ENCODE data around the gene MAT1A. TPM values are rescaled to one million over a fixed set of nuclear protein-coding genes. Genes with fewer than 3 reads are reported as not detected.

The MAT1A gene
- total and polyA plus RNA-seq, 2 of the 13 experiments (the other 11 are each of a cell fraction or from before 2014, with no cell fraction given): 57.1 to 76.9 TPM

DNA sequence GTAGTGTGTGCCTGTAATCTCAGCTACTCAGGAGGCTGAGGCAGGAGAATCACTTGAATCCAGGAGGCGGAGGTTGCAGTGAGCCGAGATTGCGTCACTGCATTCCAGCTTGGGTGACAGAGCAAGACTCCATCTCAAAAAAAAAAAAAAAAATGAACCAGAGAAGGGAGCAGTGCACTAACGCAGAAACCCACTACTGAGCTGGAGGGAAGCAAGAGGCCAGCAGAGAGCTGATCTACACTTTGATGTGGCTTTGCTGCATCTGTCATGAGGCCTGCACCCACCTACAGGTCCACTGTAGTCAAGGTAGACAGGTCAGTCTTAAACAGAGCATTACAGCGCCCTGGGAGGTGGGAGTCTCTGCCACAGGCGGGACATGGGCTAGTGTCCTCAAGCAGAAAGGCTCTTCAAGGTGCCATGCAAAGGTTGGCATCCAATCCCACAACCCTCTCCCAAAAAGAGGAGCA lies 30.0 kb downstream of the MAT1A start (continued):
- TF ChIP-seq, protein P1, sequence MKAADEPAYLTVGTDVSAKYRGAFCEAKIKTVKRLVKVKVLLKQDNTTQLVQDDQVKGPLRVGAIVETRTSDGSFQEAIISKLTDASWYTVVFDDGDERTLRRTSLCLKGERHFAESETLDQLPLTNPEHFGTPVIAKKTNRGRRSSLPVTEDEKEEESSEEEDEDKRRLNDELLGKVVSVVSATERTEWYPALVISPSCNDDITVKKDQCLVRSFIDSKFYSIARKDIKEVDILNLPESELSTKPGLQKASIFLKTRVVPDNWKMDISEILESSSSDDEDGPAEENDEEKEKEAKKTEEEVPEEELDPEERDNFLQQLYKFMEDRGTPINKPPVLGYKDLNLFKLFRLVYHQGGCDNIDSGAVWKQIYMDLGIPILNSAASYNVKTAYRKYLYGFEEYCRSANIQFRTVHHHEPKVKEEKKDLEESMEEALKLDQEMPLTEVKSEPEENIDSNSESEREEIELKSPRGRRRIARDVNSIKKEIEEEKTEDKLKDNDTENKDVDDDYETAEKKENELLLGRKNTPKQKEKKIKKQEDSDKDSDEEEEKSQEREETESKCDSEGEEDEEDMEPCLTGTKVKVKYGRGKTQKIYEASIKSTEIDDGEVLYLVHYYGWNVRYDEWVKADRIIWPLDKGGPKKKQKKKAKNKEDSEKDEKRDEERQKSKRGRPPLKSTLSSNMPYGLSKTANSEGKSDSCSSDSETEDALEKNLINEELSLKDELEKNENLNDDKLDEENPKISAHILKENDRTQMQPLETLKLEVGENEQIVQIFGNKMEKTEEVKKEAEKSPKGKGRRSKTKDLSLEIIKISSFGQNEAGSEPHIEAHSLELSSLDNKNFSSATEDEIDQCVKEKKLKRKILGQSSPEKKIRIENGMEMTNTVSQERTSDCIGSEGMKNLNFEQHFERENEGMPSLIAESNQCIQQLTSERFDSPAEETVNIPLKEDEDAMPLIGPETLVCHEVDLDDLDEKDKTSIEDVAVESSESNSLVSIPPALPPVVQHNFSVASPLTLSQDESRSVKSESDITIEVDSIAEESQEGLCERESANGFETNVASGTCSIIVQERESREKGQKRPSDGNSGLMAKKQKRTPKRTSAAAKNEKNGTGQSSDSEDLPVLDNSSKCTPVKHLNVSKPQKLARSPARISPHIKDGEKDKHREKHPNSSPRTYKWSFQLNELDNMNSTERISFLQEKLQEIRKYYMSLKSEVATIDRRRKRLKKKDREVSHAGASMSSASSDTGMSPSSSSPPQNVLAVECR (CRISPR knock-in tag; IDR thresholded peaks at IDR 0.05; ENCODE audit: borderline replicate concordance): peak; percentile 16; the same call in 1 of the 2 replicates
- TF ChIP-seq, protein P2, sequence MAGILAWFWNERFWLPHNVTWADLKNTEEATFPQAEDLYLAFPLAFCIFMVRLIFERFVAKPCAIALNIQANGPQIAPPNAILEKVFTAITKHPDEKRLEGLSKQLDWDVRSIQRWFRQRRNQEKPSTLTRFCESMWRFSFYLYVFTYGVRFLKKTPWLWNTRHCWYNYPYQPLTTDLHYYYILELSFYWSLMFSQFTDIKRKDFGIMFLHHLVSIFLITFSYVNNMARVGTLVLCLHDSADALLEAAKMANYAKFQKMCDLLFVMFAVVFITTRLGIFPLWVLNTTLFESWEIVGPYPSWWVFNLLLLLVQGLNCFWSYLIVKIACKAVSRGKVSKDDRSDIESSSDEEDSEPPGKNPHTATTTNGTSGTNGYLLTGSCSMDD (CRISPR knock-in tag; IDR thresholded peaks at IDR 0.05): no peak
- TF ChIP-seq ZNF101 (CRISPR knock-in tag; IDR thresholded peaks at IDR 0.05; ENCODE audit: borderline replicate concordance, low read depth): no peak
- TF ChIP-seq ZNF292 (CRISPR knock-in tag; IDR thresholded peaks at IDR 0.05; ENCODE audit: borderline replicate concordance, low read depth): peak; percentile 85; the same call in 1 of the 2 replicates
- peak; percentile 78 for TF ChIP-seq ATF7 (IDR thresholded peaks at IDR 0.05)
- TF ChIP-seq ATF7 (CRISPR knock-in tag; IDR thresholded peaks at IDR 0.05): no peak
- TF ChIP-seq, protein P3, sequence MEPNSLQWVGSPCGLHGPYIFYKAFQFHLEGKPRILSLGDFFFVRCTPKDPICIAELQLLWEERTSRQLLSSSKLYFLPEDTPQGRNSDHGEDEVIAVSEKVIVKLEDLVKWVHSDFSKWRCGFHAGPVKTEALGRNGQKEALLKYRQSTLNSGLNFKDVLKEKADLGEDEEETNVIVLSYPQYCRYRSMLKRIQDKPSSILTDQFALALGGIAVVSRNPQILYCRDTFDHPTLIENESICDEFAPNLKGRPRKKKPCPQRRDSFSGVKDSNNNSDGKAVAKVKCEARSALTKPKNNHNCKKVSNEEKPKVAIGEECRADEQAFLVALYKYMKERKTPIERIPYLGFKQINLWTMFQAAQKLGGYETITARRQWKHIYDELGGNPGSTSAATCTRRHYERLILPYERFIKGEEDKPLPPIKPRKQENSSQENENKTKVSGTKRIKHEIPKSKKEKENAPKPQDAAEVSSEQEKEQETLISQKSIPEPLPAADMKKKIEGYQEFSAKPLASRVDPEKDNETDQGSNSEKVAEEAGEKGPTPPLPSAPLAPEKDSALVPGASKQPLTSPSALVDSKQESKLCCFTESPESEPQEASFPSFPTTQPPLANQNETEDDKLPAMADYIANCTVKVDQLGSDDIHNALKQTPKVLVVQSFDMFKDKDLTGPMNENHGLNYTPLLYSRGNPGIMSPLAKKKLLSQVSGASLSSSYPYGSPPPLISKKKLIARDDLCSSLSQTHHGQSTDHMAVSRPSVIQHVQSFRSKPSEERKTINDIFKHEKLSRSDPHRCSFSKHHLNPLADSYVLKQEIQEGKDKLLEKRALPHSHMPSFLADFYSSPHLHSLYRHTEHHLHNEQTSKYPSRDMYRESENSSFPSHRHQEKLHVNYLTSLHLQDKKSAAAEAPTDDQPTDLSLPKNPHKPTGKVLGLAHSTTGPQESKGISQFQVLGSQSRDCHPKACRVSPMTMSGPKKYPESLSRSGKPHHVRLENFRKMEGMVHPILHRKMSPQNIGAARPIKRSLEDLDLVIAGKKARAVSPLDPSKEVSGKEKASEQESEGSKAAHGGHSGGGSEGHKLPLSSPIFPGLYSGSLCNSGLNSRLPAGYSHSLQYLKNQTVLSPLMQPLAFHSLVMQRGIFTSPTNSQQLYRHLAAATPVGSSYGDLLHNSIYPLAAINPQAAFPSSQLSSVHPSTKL (CRISPR knock-in tag; IDR thresholded peaks at IDR 0.05): no peak
- no peak for TF ChIP-seq ZNF331 (CRISPR knock-in tag; IDR thresholded peaks at IDR 0.05)
- peak; percentile 86 for TF ChIP-seq CEBPG (CRISPR knock-in tag; IDR thresholded peaks at IDR 0.05)
- TF ChIP-seq, protein P4, sequence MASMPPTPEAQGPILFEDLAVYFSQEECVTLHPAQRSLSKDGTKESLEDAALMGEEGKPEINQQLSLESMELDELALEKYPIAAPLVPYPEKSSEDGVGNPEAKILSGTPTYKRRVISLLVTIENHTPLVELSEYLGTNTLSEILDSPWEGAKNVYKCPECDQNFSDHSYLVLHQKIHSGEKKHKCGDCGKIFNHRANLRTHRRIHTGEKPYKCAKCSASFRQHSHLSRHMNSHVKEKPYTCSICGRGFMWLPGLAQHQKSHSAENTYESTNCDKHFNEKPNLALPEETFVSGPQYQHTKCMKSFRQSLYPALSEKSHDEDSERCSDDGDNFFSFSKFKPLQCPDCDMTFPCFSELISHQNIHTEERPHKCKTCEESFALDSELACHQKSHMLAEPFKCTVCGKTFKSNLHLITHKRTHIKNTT (CRISPR knock-in tag; IDR thresholded peaks at IDR 0.05): no peak
- TF ChIP-seq, protein P5, sequence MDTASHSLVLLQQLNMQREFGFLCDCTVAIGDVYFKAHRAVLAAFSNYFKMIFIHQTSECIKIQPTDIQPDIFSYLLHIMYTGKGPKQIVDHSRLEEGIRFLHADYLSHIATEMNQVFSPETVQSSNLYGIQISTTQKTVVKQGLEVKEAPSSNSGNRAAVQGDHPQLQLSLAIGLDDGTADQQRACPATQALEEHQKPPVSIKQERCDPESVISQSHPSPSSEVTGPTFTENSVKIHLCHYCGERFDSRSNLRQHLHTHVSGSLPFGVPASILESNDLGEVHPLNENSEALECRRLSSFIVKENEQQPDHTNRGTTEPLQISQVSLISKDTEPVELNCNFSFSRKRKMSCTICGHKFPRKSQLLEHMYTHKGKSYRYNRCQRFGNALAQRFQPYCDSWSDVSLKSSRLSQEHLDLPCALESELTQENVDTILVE (CRISPR knock-in tag; IDR thresholded peaks at IDR 0.05): no peak
- TF ChIP-seq, protein P6, sequence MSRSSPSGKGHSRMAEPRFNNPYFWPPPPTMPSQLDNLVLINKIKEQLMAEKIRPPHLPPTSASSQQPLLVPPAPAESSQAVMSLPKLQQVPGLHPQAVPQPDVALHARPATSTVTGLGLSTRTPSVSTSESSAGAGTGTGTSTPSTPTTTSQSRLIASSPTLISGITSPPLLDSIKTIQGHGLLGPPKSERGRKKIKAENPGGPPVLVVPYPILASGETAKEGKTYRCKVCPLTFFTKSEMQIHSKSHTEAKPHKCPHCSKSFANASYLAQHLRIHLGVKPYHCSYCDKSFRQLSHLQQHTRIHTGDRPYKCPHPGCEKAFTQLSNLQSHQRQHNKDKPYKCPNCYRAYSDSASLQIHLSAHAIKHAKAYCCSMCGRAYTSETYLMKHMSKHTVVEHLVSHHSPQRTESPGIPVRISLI (CRISPR knock-in tag; IDR thresholded peaks at IDR 0.05; ENCODE audit: borderline replicate concordance): peak; percentile 91
- TF ChIP-seq, protein P7, sequence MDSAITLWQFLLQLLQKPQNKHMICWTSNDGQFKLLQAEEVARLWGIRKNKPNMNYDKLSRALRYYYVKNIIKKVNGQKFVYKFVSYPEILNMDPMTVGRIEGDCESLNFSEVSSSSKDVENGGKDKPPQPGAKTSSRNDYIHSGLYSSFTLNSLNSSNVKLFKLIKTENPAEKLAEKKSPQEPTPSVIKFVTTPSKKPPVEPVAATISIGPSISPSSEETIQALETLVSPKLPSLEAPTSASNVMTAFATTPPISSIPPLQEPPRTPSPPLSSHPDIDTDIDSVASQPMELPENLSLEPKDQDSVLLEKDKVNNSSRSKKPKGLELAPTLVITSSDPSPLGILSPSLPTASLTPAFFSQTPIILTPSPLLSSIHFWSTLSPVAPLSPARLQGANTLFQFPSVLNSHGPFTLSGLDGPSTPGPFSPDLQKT (CRISPR knock-in tag; IDR thresholded peaks at IDR 0.05; ENCODE audit: borderline replicate concordance): no peak
- TF ChIP-seq ZNF709 (CRISPR knock-in tag; IDR thresholded peaks at IDR 0.05): no peak
- TF ChIP-seq TEAD3 (CRISPR knock-in tag; optimal IDR thresholded peaks at IDR 0.05; ENCODE audit: borderline replicate concordance): peak; percentile 86
- no peak for TF ChIP-seq SOX5 (CRISPR knock-in tag; IDR thresholded peaks at IDR 0.05; ENCODE audit: borderline replicate concordance)

All from HepG2 (cell line).